HepG2 (cell line): ENCODE data around the gene CTXN1. TPM values are rescaled to one million over a fixed set of nuclear protein-coding genes. Genes with fewer than 3 reads are reported as not detected.

ENCODE experiments used
- CC2D1A ChIP-seq: sonication (generic); formaldehyde crosslinking; IDR thresholded peaks from 2 replicates; pipeline ENCODE4 v1.8.1; 2023; ENCODE audit warnings: mild to moderate bottlenecking, missing genetic modification reagents
- DZIP1 ChIP-seq: sonication (generic); formaldehyde crosslinking; IDR thresholded peaks from 2 replicates; pipeline ENCODE4 v1.5.0; 2020; ENCODE audit warnings: mild to moderate bottlenecking, missing genetic modification reagents
- GABPA ChIP-seq, 2 experiments: IDR thresholded peaks; 2 replicates each; pipeline ENCODE4 v1.6.1; 2011 to 2016; ENCODE audit warnings: low read depth in 2 of 2, low read length in 1 of 2, missing biosample characterization in 1 of 2, missing genetic modification characterization in 1 of 2
- GPN1 ChIP-seq: sonication (generic); formaldehyde crosslinking; IDR thresholded peaks from 2 replicates; pipeline ENCODE4 v1.5.1; 2020; ENCODE audit warnings: missing genetic modification reagents, borderline replicate concordance
- JARID2 ChIP-seq: sonication (generic); formaldehyde crosslinking; IDR thresholded peaks from 2 replicates; pipeline ENCODE4 v1.8.1; 2023; ENCODE audit warnings: missing genetic modification reagents, inconsistent platforms; ENCODE audit not compliant: insufficient replicate concordance
- NAIF1 ChIP-seq: sonication (generic); formaldehyde crosslinking; IDR thresholded peaks from 2 replicates; pipeline ENCODE4 v1.5.0; 2020; ENCODE audit warnings: mild to moderate bottlenecking, missing genetic modification reagents, borderline replicate concordance
- NR2F6 ChIP-seq, 2 experiments: IDR thresholded peaks; 2 replicates each; pipeline ENCODE4 v1.6.1; 2016; ENCODE audit warnings: antibody characterized with exemption in 1 of 2, mild to moderate bottlenecking in 1 of 2
- PAF1 ChIP-seq: IDR thresholded peaks from 2 replicates; pipeline ENCODE4 v1.6.1; 2016; ENCODE audit warnings: missing genetic modification reagents, missing compliant biosample characterization
- POLR2G ChIP-seq: fragments of 200-400 bp; formaldehyde crosslinking; IDR thresholded peaks from 2 replicates; pipeline ENCODE4 v1.6.1; 2018; ENCODE audit warnings: mild to moderate bottlenecking, low read depth, low read length, moderate library complexity
- PRPF4 ChIP-seq: fragments of 200-400 bp; formaldehyde crosslinking; IDR thresholded peaks from 2 replicates; pipeline ENCODE4 v1.6.1; 2016; ENCODE audit warnings: low read length, low read depth; ENCODE audit not compliant: poor library complexity, severe bottlenecking
- RAD21 ChIP-seq: fragments of 450-650 bp; formaldehyde crosslinking; IDR thresholded peaks from 2 replicates; pipeline ENCODE4 v1.5.0; 2020; ENCODE audit warnings: mild to moderate bottlenecking
- RFX1 ChIP-seq: fragments of 450-650 bp; IDR thresholded peaks from 2 replicates; pipeline ENCODE4 v1.6.1; 2017
- SMAD9 ChIP-seq: sonication (generic); formaldehyde crosslinking; IDR thresholded peaks from 2 replicates; pipeline ENCODE4 v1.5.1; 2020; ENCODE audit warnings: mild to moderate bottlenecking, missing genetic modification reagents
- SMYD3 ChIP-seq: sonication (generic); formaldehyde crosslinking; IDR thresholded peaks from 2 replicates; pipeline ENCODE4 v1.8.1; 2023; ENCODE audit warnings: mild to moderate bottlenecking, missing genetic modification reagents
- SNRNP70 ChIP-seq: fragments of 200-400 bp; formaldehyde crosslinking; IDR thresholded peaks from 2 replicates; pipeline ENCODE4 v1.6.1; 2017; ENCODE audit warnings: mild to moderate bottlenecking, low read depth, low read length, moderate library complexity
- SOX6 ChIP-seq, 2 experiments: fragments of 450-650 bp in 1 of 2; sonication (generic) in 1 of 2; formaldehyde crosslinking in 1 of 2; IDR thresholded peaks; 2 replicates each; pipeline versions ENCODE4 v1.4.0 to v1.6.1; 2017 to 2020; ENCODE audit warnings: antibody characterized with exemption in 1 of 2, mild to moderate bottlenecking in 1 of 2, missing genetic modification reagents in 1 of 2
- XRCC5 ChIP-seq: fragments of 200-400 bp; formaldehyde crosslinking; optimal IDR thresholded peaks from 2 replicates; pipeline ENCODE3; 2017; ENCODE audit warnings: mild to moderate bottlenecking, low read length
- ZC3H13 ChIP-seq: sonication (generic); formaldehyde crosslinking; IDR thresholded peaks from 2 replicates; pipeline ENCODE4 v1.8.1; 2023; ENCODE audit warnings: mild to moderate bottlenecking, missing genetic modification reagents, moderate library complexity
- ZNF3 ChIP-seq: IDR thresholded peaks from 2 replicates; pipeline ENCODE4 v1.7.0; 2017; ENCODE audit warnings: inconsistent platforms
- polyA plus RNA-seq, 8 experiments: library from polyadenylated mRNA; depleted of rRNA in 3 of 8; stranded (reverse) in 7 of 8; unstranded in 1 of 8; fragments of >200 nt; fragmentation: Illumina TruSeq in 4 of 8; extraction: Trizol in 4 of 8; gene quantifications; 2 replicates each; pipeline versions ENCODE4 v1.2.1 to v1.2.3, GENCODE V29; 2011 to 2016; ENCODE audit warnings: low read depth in 4 of 8, missing spikeins in 1 of 8, mixed read lengths in 1 of 8; ENCODE audit not compliant: insufficient read depth in 1 of 8
- total RNA-seq, 5 experiments: library from RNA; depleted of rRNA; stranded (reverse); fragments of >200 nt; fragmentation: Illumina TruSeq; extraction: Trizol; gene quantifications; 2 replicates each; pipeline ENCODE4 v1.2.3, GENCODE V29; 2016; ENCODE audit warnings: low read depth in 1 of 5
- TF ChIP-seq, protein P1 (sequence below): IDR thresholded peaks from 2 replicates; pipeline ENCODE4 v1.6.1; 2016; ENCODE audit warnings: mild to moderate bottlenecking, missing biosample characterization, missing genetic modification reagents
- TF ChIP-seq, protein P2 (sequence below): sonication (generic); formaldehyde crosslinking; IDR thresholded peaks from 2 replicates; pipeline ENCODE4 v1.8.0; 2022; ENCODE audit warnings: missing genetic modification reagents, mild to moderate bottlenecking, inconsistent platforms, borderline replicate concordance
- TF ChIP-seq, protein P3 (sequence below): sonication (generic); formaldehyde crosslinking; IDR thresholded peaks from 2 replicates; pipeline ENCODE4 v1.5.0; 2020; ENCODE audit warnings: missing genetic modification reagents

The CTXN1 gene
- total and polyA plus RNA-seq, 2 of the 13 experiments (the other 11 are each of a cell fraction or from before 2014, with no cell fraction given) = 0.11 TPM; not detected in 1

- TF ChIP-seq, protein P1, sequence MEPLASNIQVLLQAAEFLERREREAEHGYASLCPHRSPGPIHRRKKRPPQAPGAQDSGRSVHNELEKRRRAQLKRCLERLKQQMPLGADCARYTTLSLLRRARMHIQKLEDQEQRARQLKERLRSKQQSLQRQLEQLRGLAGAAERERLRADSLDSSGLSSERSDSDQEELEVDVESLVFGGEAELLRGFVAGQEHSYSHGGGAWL (CRISPR knock-in tag) = peak; percentile 67
- TF ChIP-seq, protein P2, sequence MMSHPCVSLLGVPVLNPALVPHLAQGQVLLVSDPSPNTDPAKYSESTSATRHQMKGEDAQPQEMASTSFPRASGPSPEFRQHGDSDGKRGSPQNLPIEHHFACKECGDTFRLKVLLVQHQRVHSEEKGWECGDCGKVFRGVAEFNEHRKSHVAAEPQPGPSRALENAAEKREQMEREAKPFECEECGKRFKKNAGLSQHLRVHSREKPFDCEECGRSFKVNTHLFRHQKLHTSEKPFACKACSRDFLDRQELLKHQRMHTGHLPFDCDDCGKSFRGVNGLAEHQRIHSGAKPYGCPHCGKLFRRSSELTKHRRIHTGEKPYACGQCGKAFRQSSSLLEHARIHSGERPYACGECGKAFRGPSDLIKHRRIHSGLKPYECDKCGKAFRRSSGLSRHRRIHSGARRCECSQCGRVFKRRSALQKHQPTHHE (CRISPR knock-in tag) = peak; percentile 74; the same call in 1 of the 2 replicates
- TF ChIP-seq XRCC5 (peak; percentile 76), CC2D1A (CRISPR knock-in tag) (no peak), DZIP1 (CRISPR knock-in tag) (no peak), NAIF1 (CRISPR knock-in tag) (no peak), ZC3H13 (CRISPR knock-in tag) (peak; percentile 73; the same call in 1 of the 2 replicates), SMAD9 (no peak), SNRNP70 (no peak), ZNF3 (CRISPR knock-in tag) (no peak), PAF1 (no peak), JARID2 (CRISPR knock-in tag) (no peak), PRPF4 (no peak), RAD21 (CRISPR knock-in tag) (peak; percentile 55), SOX6 (IDR thresholded peaks at IDR 0.05) (no peak), SOX6 (CRISPR knock-in tag; IDR thresholded peaks at IDR 0.05) (no peak; the same call in 1 of the 2 replicates), NR2F6 (IDR thresholded peaks at IDR 0.05) (peak; percentile 47; the same call in 1 of the 2 replicates), NR2F6 (CRISPR knock-in tag; IDR thresholded peaks at IDR 0.05) (peak; percentile 54), GABPA (IDR thresholded peaks at IDR 0.05; ENCODE audit: low read depth, low read length) (no peak), GABPA (CRISPR knock-in tag; IDR thresholded peaks at IDR 0.05; ENCODE audit: low read depth) (peak; percentile 72; the same call in 1 of the 2 replicates), GPN1 (CRISPR knock-in tag) (no peak), POLR2G (peak; percentile 76), SMYD3 (CRISPR knock-in tag) (no peak), RFX1 (no peak)
- TF ChIP-seq, protein P3, sequence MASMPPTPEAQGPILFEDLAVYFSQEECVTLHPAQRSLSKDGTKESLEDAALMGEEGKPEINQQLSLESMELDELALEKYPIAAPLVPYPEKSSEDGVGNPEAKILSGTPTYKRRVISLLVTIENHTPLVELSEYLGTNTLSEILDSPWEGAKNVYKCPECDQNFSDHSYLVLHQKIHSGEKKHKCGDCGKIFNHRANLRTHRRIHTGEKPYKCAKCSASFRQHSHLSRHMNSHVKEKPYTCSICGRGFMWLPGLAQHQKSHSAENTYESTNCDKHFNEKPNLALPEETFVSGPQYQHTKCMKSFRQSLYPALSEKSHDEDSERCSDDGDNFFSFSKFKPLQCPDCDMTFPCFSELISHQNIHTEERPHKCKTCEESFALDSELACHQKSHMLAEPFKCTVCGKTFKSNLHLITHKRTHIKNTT (CRISPR knock-in tag) = no peak
Measured at GRCh38 chr19:7919610-7920518, 6.1 kb downstream of the CTXN1 start, which contains the start of gene SNAPC2 (continued).
